ENCODE results near the gene BLNK. TPM values are rescaled to one million over a fixed set of nuclear protein-coding genes. Genes with fewer than 3 reads are reported as not detected.

The BLNK gene
- total RNA-seq, 1 donor from 2014 or later: 1.4 TPM

DNA sequence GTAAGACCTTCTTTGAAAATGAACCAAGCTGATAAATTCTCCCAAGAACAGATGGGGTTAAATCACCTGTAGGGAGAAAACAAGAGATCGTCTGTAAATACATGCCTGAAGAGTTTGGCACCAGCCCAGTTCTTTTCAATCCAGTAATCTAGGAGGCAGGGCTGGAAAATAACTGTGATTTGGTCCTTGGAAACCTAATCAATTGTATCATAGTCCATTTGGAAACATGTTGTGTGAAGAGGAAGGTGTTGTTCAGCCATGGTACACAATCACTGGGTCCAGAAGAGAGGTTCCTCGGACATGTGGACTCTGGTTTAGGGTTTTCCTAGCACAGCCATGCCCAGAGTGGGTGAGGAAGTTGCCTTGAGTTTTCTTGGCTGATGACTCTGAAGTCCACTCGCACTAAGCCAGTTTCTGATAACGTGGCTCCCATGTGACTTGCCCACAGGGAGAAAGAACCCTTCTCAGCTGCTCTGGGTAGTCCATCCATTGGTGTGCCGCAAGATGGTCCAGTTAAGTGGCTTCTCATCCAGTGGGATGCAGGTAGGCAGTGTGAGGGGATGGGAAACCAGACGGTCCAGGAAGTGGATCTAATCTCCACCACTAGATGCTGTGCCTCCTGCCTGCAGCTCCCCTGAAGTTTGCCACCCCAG lies 5.1 kb downstream of the BLNK start:
- Histone ChIP-seq H3K36me3 (no peaks in the 10 kb centered on the region), H3K4me3 (no peak overlapping the region), H3K27me3 (ENCODE audit: low read depth) (peaks cover 63% of the 10 kb centered on the region), H3K27ac (replicated peaks) (no peak overlapping the region), H3K4me1 (peaks cover 5% of the 10 kb centered on the region), H3K9me3 (replicated peaks) (no peaks in the 10 kb centered on the region)
- no peak for DNase-seq
- TF ChIP-seq CTCF (IDR thresholded peaks at IDR 0.05; ENCODE audit: borderline replicate concordance): no peak
- intact Hi-C loops (cut with micrococcal nuclease): no loop called here

- no peak for DNase-seq
- H3K27me3 ChIP-seq (ENCODE audit: low read depth): peaks cover 62% of the 10 kb centered on the region
- H3K9me3 ChIP-seq (replicated peaks): no peaks in the 10 kb centered on the region
- TF ChIP-seq CTCF (IDR thresholded peaks at IDR 0.05; ENCODE audit: borderline replicate concordance): no peak
- no peaks in the 10 kb centered on the region for H3K36me3 ChIP-seq
- peaks cover 5% of the 10 kb centered on the region for H3K4me1 ChIP-seq
- no peak overlapping the region for H3K27ac ChIP-seq (replicated peaks)
- H3K4me3 ChIP-seq: no peak overlapping the region
- intact Hi-C loops (cut with micrococcal nuclease): no loop called here
Observed at GRCh38 chr10:96264938-96265337, 6.4 kb downstream of the BLNK start.

DNA sequence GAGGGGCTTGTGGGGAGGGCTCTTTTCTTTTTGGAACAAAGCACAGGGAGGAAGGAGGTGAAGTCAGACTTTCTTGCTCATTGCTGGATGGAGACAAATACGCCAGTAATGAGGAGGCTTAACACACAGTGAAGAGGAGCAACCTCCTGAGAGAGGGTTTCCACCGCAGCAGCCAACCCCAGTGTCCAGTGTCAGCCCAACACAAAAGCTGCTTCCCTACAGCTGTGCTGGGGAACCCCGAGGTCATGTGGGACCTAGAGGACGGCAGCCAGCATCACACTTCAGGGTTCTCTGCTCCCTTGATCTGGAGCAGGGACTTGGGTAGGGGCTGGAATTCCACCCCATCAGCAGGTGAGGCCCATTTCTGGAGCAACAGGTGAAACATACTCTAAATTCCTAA lies 7.7 kb downstream of the BLNK start:
- no peaks in the 10 kb centered on the region for H3K36me3 ChIP-seq
- peaks cover 5% of the 10 kb centered on the region for H3K4me1 ChIP-seq
- intact Hi-C loops (cut with micrococcal nuclease): no loop called here
- DNase-seq: no peak
- no peak for TF ChIP-seq CTCF (IDR thresholded peaks at IDR 0.05; ENCODE audit: borderline replicate concordance)
- H3K9me3 ChIP-seq (replicated peaks): no peaks in the 10 kb centered on the region
- no peak overlapping the region for H3K27ac ChIP-seq (replicated peaks)
- peaks cover 49% of the 10 kb centered on the region for H3K27me3 ChIP-seq (ENCODE audit: low read depth)
- no peak overlapping the region for H3K4me3 ChIP-seq

DNA sequence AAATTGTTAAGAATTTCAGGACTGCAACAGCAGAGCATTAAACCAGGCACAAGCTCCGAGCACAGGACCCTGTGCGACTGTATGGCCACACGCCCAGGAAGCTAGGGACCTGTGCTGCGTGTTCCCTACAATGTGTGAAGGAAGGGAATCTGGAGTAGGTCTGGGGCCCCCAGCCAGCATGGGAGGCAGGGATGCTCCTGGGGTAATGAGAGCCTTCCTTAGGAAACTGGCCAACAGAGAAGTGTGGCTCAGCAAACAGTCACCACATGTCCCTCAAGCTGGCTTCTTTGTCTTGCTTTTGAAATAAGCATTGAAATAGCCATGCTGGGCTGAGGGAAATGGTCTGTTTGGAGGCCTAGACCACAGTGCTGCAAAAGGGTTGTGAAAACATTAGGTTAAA lies 8.2 kb downstream of the BLNK start:
- no peak overlapping the region for H3K4me3 ChIP-seq
- intact Hi-C loops (cut with micrococcal nuclease): no loop called here
- no peaks in the 10 kb centered on the region for H3K36me3 ChIP-seq
- no peak overlapping the region for H3K27ac ChIP-seq (replicated peaks)
- H3K9me3 ChIP-seq (replicated peaks): no peaks in the 10 kb centered on the region
- TF ChIP-seq CTCF (IDR thresholded peaks at IDR 0.05; ENCODE audit: borderline replicate concordance): no peak
- H3K4me1 ChIP-seq: peaks cover 5% of the 10 kb centered on the region
- DNase-seq: no peak
- peaks cover 45% of the 10 kb centered on the region for H3K27me3 ChIP-seq (ENCODE audit: low read depth)

GRCh38 chr10:96261930-96262329 lies 9.4 kb downstream of the BLNK start:
- Histone ChIP-seq H3K36me3 (no peaks in the 10 kb centered on the region), H3K4me3 (no peak overlapping the region), H3K27me3 (ENCODE audit: low read depth) (peaks cover 40% of the 10 kb centered on the region), H3K4me1 (peaks cover 11% of the 10 kb centered on the region), H3K9me3 (replicated peaks) (no peaks in the 10 kb centered on the region), H3K27ac (replicated peaks) (no peak overlapping the region)
- intact Hi-C loops (cut with micrococcal nuclease): no loop called here
- no peak for TF ChIP-seq CTCF (IDR thresholded peaks at IDR 0.05; ENCODE audit: borderline replicate concordance)
- DNase-seq: no peak
